GM12878 (cell line): Measurements from ENCODE around the gene MAP2K1. TPM values are rescaled to one million over a fixed set of nuclear protein-coding genes. Genes with fewer than 3 reads are reported as not detected.

ENCODE experiments used
- ATAC-seq: fragments of 200-7000 bp; cut with Tn5 transposase; 3 replicates; pipeline ENCODE4 v1.9.1; 2020; ENCODE audit warnings: mild to moderate bottlenecking, moderate library complexity
- BruUV-seq: library from RNA; stranded (reverse); fragments of 400-500 nt; replicated peaks from 2 replicates; lab custom pipeline; 2021; lab: Mats Ljungman, UMichigan
- CTCF ChIA-PET: fragments of 300-600 bp; sonication (Branson Sonifier 250); formaldehyde crosslinking; extraction: SDS; loops from one replicate; lab custom pipeline; 2021; ENCODE audit warnings: inconsistent platforms; lab: Yijun Ruan, JAX
- POLR2A ChIA-PET: fragments of 350-600 bp; formaldehyde crosslinking; extraction: SDS; loops from one replicate; lab custom pipeline; 2021; ENCODE audit warnings: inconsistent platforms; lab: Charles Lee
- RAD21 ChIA-PET: fragments of 300-600 bp; sonication (Branson Sonifier 250); formaldehyde crosslinking; loops from one replicate; lab custom pipeline; 2023; ENCODE audit warnings: antibody characterized with exemption; ENCODE audit not compliant: unreplicated experiment; lab: Charles Lee
- SMC1A ChIA-PET: fragments of 300-600 bp; sonication (Branson Sonifier 250); formaldehyde crosslinking; loops from one replicate; lab custom pipeline; 2023; ENCODE audit not compliant: unreplicated experiment, uncharacterized antibody; lab: Charles Lee
- DNase-seq: peaks from one replicate; pipeline ENCODE4 v3.0.0-alpha.2; 2011; ENCODE audit warnings: low read depth, low spot score
- FAIRE-seq: peaks from 3 replicates; lab custom pipeline; 2011; peaks lifted over from hg19 to GRCh38; lab: Jason Lieb, UNC
- H2AFZ ChIP-seq: 2 replicates; pipeline ENCODE4 v1.6.0; 2011; ENCODE audit warnings: low read depth, low read length, control low read depth; ENCODE audit not compliant: control insufficient read depth
- H3K27ac ChIP-seq: 2 replicates; pipeline ENCODE4 v1.5.1; 2011; ENCODE audit warnings: control low read depth; ENCODE audit not compliant: control insufficient read depth, insufficient read depth
- H3K27me3 ChIP-seq, 2 experiments: replicated peaks in 1 of 2; 2 replicates each; pipeline versions ENCODE4 v1.6.0 to v1.6.1; 2011; ENCODE audit warnings: low read length in 1 of 2; ENCODE audit not compliant: control insufficient read depth in 2 of 2, insufficient read depth in 2 of 2
- H3K36me3 ChIP-seq, 2 experiments: 2 replicates each; pipeline ENCODE4 v1.5.1; 2011; ENCODE audit warnings: low read length in 1 of 2; ENCODE audit not compliant: control insufficient read depth in 2 of 2, insufficient read depth in 2 of 2
- H3K4me1 ChIP-seq: 2 replicates; pipeline ENCODE4 v1.6.1; 2011; ENCODE audit warnings: mild to moderate bottlenecking, low read length, moderate library complexity, mixed read lengths; ENCODE audit not compliant: control insufficient read depth, insufficient read depth
- H3K4me2 ChIP-seq: 2 replicates; pipeline ENCODE4 v1.6.0; 2011; ENCODE audit warnings: control low read depth; ENCODE audit not compliant: control insufficient read depth, insufficient read depth
- H3K4me3 ChIP-seq: fragments of 200-600 bp; sonication (generic); 2 replicates; pipeline ENCODE4 v1.5.1; 2016
- H3K79me2 ChIP-seq: 2 replicates; pipeline ENCODE4 v1.6.0; 2011; ENCODE audit warnings: low read length; ENCODE audit not compliant: control insufficient read depth, insufficient read depth
- H3K9ac ChIP-seq: 2 replicates; pipeline ENCODE4 v1.8.0; 2011; ENCODE audit warnings: low read length, control low read depth, mixed read lengths; ENCODE audit not compliant: control insufficient read depth, insufficient read depth
- H3K9me3 ChIP-seq: replicated peaks from 3 replicates; pipeline ENCODE4 v1.5.1; 2011; ENCODE audit warnings: mild to moderate bottlenecking, low read length; ENCODE audit not compliant: control insufficient read depth, insufficient read depth
- H4K20me1 ChIP-seq: 2 replicates; pipeline ENCODE4 v1.6.0; 2011; ENCODE audit not compliant: control insufficient read depth, insufficient read depth
- BMI1 ChIP-seq: fragments of 450-650 bp; IDR thresholded peaks from 2 replicates; pipeline ENCODE4 v1.6.1; 2016; ENCODE audit warnings: mild to moderate bottlenecking, moderate library complexity, borderline replicate concordance
- E2F8 ChIP-seq: fragments of 450-650 bp; IDR thresholded peaks from 2 replicates; pipeline ENCODE4 v1.6.1; 2018; ENCODE audit warnings: mild to moderate bottlenecking, low read depth, moderate library complexity; ENCODE audit not compliant: partially characterized antibody
- NBN ChIP-seq: fragments of 450-650 bp; IDR thresholded peaks from 2 replicates; pipeline ENCODE4 v1.6.1; 2016
- NFIC ChIP-seq: IDR thresholded peaks from 2 replicates; pipeline ENCODE4 v1.6.1; 2012; ENCODE audit warnings: low read depth, mild to moderate bottlenecking, inconsistent platforms, low read length, moderate library complexity
- POLR2AphosphoS2 ChIP-seq: IDR thresholded peaks from 2 replicates; pipeline ENCODE4 v1.6.1; 2011; ENCODE audit warnings: low read depth, mild to moderate bottlenecking, low read length, improper control_type of control experiment, moderate library complexity
- PRDM15 ChIP-seq: fragments of 450-650 bp; formaldehyde crosslinking; IDR thresholded peaks from 2 replicates; pipeline ENCODE4 v1.4.0; 2020; ENCODE audit warnings: mild to moderate bottlenecking, moderate library complexity
- TBL1XR1 ChIP-seq: IDR thresholded peaks from 2 replicates; pipeline ENCODE4 v1.6.1; 2012; ENCODE audit warnings: low read depth, low read length, improper control_type of control experiment
- TCF7 ChIP-seq: IDR thresholded peaks from 2 replicates; pipeline ENCODE4 v1.6.1; 2014; ENCODE audit warnings: antibody characterized with exemption, borderline replicate concordance
- ZBTB11 ChIP-seq: fragments of 450-650 bp; formaldehyde crosslinking; IDR thresholded peaks from 2 replicates; pipeline ENCODE4 v1.5.0; 2022; ENCODE audit warnings: mild to moderate bottlenecking, missing genetic modification characterization
- WGBS: methylation state at CpG from one replicate; pipeline ENCODE4 v1.1.6; 2016; ENCODE audit warnings: low lambda C conversion rate; ENCODE audit not compliant: insufficient replicate concordance, insufficient coverage; ENCODE audit errors: missing lambda C conversion rate; 5-methylcytosine and 5-hydroxymethylcytosine counted together
- in situ Hi-C: fragments of 300-500 bp; cut with MboI; formaldehyde crosslinking; loops from 9 replicates; pipeline ENCODE4 v1.14.3; 2018; ENCODE audit warnings: mixed read lengths
- intact Hi-C: fragments of 100-400 bp; cut with micrococcal nuclease; formaldehyde crosslinking; loops from one replicate; pipeline ENCODE4 v1.14.2; 2022; ENCODE audit not compliant: unreplicated experiment
- polyA plus RNA-seq, 11 experiments: library from polyadenylated mRNA; depleted of rRNA in 4 of 11; unstranded in 6 of 11; stranded (reverse) in 5 of 11; fragments of >200 nt; fragmentation: Nextera tagmentation in 4 of 11; fragmentation: Illumina TruSeq in 1 of 11; extraction: Ambion mirVana in 4 of 11; extraction: Trizol in 1 of 11; gene quantifications; 1 replicate in 1 of 11; 2 replicates in 10 of 11; pipeline versions ENCODE4 v1.2.1 to v1.2.3, GENCODE V29; 2011 to 2016; ENCODE audit warnings: inconsistent platforms in 2 of 11, missing spikeins in 2 of 11, low read depth in 1 of 11
- total RNA-seq, 4 experiments: library from RNA; depleted of rRNA in 3 of 4; stranded (reverse); fragments of >200 nt in 3 of 4; fragmentation: Illumina TruSeq in 1 of 4; extraction: Trizol in 1 of 4; gene quantifications; 2 replicates each; pipeline versions ENCODE4 v1.2.1 to v1.2.3, GENCODE V29; 2013 to 2021

The MAP2K1 gene
- total and polyA plus RNA-seq, 10 of the 15 experiments (the other 5 are each of a cell fraction or from before 2014, with no cell fraction given), result 11.2 to 112 (median 56.6) TPM

- no peak for TF ChIP-seq TCF7
- no peak for TF ChIP-seq PRDM15
Observed at GRCh38 chr15:66401130-66402021, 14.7 kb downstream of the MAP2K1 start (continued).

GRCh38 chr15:66402761-66403284 lies 16.1 kb downstream of the MAP2K1 start:
- ChIA-PET RAD21 (interaction anchor here (0.6 to 7.6 kb wide), 14 partner anchors 9 to 101 kb away, joined by 3 to 119 read pairs (median 7); partner anchors contain the start of genes MAP2K1, SNAPC5 and TIPIN), SMC1A (interaction anchor here (0.7 to 8.2 kb wide), 16 partner anchors 11 to 108 kb away, joined by 3 to 95 read pairs (median 8); partner anchors contain the start of genes MAP2K1, RPL4, SNAPC5 and ZWILCH), CTCF (interaction anchor here (1.0 to 6.0 kb wide), 8 partner anchors 13 to 115 kb away, joined by 3 to 69 read pairs (median 12); partner anchors contain the start of genes MAP2K1 and SNAPC5), POLR2A (interaction anchor here (1.0 to 7.6 kb wide), 7 partner anchors 12 to 102 kb away, joined by 3 to 120 read pairs (median 14); partner anchors contain the start of genes MAP2K1, RPL4 and ZWILCH)
- H3K9ac ChIP-seq, result peak overlapping the region; percentile 20; the same call in 1 of the 2 replicates
- DNase-seq (no peak), FAIRE-seq (peak; percentile 7), ATAC-seq (peak; percentile 63)
- no peaks in the 10 kb centered on the region for H3K27me3 ChIP-seq
- peaks cover 99% of the 10 kb centered on the region for H3K79me2 ChIP-seq
- 73% methylated on average over 3 of the region's 3 CpGs for WGBS
- H3K4me3 ChIP-seq, result peak overlapping the region; percentile 64
- peak overlapping the region; percentile 57 for H3K4me2 ChIP-seq
- H2AFZ ChIP-seq, result no peak overlapping the region
- H3K27ac ChIP-seq, result peak overlapping the region; percentile 75
- no TSS peak for BruUV-seq
- in situ Hi-C loops (no loop called here), intact Hi-C loops (no loop called here)
- H3K9me3 ChIP-seq, result no peaks in the 10 kb centered on the region
- peaks cover 67% of the 10 kb centered on the region for H3K4me1 ChIP-seq
- peaks cover 2 to 5% of the 10 kb centered on the region in 2 experiments for H3K36me3 ChIP-seq
- no peaks in the 10 kb centered on the region; the same call in none of the 2 replicates for H4K20me1 ChIP-seq
- TF ChIP-seq BMI1 (0 out of 2 replicates have a peak, but pooled peaks have one; percentile 37), POLR2AphosphoS2 (no peak), NFIC (no peak), NBN (no peak), ZBTB11 (CRISPR knock-in tag) (no peak), E2F8 (no peak), TBL1XR1 (no peak)
